IMR-90 (cell line): ENCODE measurements around the gene STRA8. TPM values are rescaled to one million over a fixed set of nuclear protein-coding genes. Genes with fewer than 3 reads are reported as not detected.

ENCODE experiments used
- ATAC-seq: fragments of 200-7000 bp; cut with Tn5 transposase; 2 replicates; pipeline ENCODE4 v1.9.1; 2020; ENCODE audit warnings: low read depth, mild to moderate bottlenecking, moderate library complexity
- BruUV-seq: library from RNA; stranded (reverse); fragments of 400-500 nt; replicated peaks from 2 replicates; lab custom pipeline; 2021; lab: Mats Ljungman, UMichigan
- CTCF ChIA-PET: fragments of 300-600 bp; formaldehyde crosslinking; extraction: SDS; loops from one replicate; lab custom pipeline; 2021; ENCODE audit warnings: antibody characterized with exemption; lab: Yijun Ruan, JAX
- POLR2A ChIA-PET: fragments of 300-600 bp; sonication (Branson Sonifier 250); formaldehyde crosslinking; loops from one replicate; lab custom pipeline; 2022; ENCODE audit warnings: antibody characterized with exemption; ENCODE audit not compliant: unreplicated experiment; lab: Charles Lee
- DNase-seq: peaks from one replicate; pipeline ENCODE4 v3.0.0; 2013
- H2AFZ ChIP-seq: replicated peaks from 2 replicates; pipeline ENCODE3; 2013; ENCODE audit warnings: low read length, mild to moderate bottlenecking; ENCODE audit not compliant: poor library complexity
- H2AK5ac ChIP-seq: 2 replicates; pipeline ENCODE4 v1.6.1; 2013; ENCODE audit warnings: low read depth, low read length, inconsistent platforms
- H2AK9ac ChIP-seq: replicated peaks from 2 replicates; pipeline ENCODE3; 2013; ENCODE audit warnings: mild to moderate bottlenecking, low read depth, low read length, moderate library complexity; ENCODE audit not compliant: poor library complexity
- H2BK120ac ChIP-seq: 2 replicates; pipeline ENCODE4 v1.6.1; 2013; ENCODE audit warnings: low read depth, low read length, inconsistent platforms
- H2BK15ac ChIP-seq: 3 replicates; pipeline ENCODE4 v1.6.1; 2013; ENCODE audit warnings: low read depth, low read length, inconsistent platforms
- H2BK20ac ChIP-seq: 2 replicates; pipeline ENCODE4 v1.6.1; 2013; ENCODE audit warnings: low read depth, mild to moderate bottlenecking, inconsistent platforms, low read length, moderate library complexity
- H2BK5ac ChIP-seq: 2 replicates; pipeline ENCODE4 v1.6.1; 2013; ENCODE audit warnings: mild to moderate bottlenecking, low read depth, low read length, inconsistent platforms; ENCODE audit not compliant: poor library complexity, severe bottlenecking
- H3K14ac ChIP-seq: replicated peaks from 2 replicates; pipeline ENCODE4 v1.6.1; 2013; ENCODE audit warnings: low read depth, low read length, inconsistent platforms
- H3K18ac ChIP-seq: 2 replicates; pipeline ENCODE4 v1.6.1; 2013; ENCODE audit warnings: low read depth, low read length, control low read depth
- H3K23ac ChIP-seq: 2 replicates; pipeline ENCODE4 v1.6.1; 2013; ENCODE audit warnings: low read depth, low read length, inconsistent platforms
- H3K27ac ChIP-seq: 2 replicates; pipeline ENCODE4 v1.5.1; 2013; ENCODE audit warnings: mild to moderate bottlenecking, control low read depth, low read length; ENCODE audit not compliant: insufficient read depth
- H3K27me3 ChIP-seq: 2 replicates; pipeline ENCODE4 v1.6.1; 2013; ENCODE audit warnings: low read length; ENCODE audit not compliant: control insufficient read depth, insufficient read depth
- H3K36me3 ChIP-seq: 2 replicates; pipeline ENCODE4 v1.6.1; 2013; ENCODE audit warnings: low read length, mixed read lengths; ENCODE audit not compliant: control insufficient read depth, insufficient read depth
- H3K4ac ChIP-seq: 2 replicates; pipeline ENCODE4 v1.6.1; 2013; ENCODE audit warnings: low read depth, low read length, inconsistent platforms
- H3K4me1 ChIP-seq: 2 replicates; pipeline ENCODE4 v1.6.1; 2013; ENCODE audit warnings: low read length, mixed read lengths; ENCODE audit not compliant: control insufficient read depth, insufficient read depth
- H3K4me2 ChIP-seq: 2 replicates; pipeline ENCODE4 v1.6.1; 2013; ENCODE audit warnings: low read depth, mild to moderate bottlenecking, control low read depth, low read length, moderate library complexity
- H3K4me3 ChIP-seq: 2 replicates; pipeline ENCODE4 v1.5.1; 2013; ENCODE audit warnings: low read depth, mild to moderate bottlenecking, control low read depth, low read length, moderate library complexity; ENCODE audit not compliant: insufficient read depth
- H3K56ac ChIP-seq: 2 replicates; pipeline ENCODE4 v1.6.1; 2013; ENCODE audit warnings: low read length, inconsistent platforms; ENCODE audit not compliant: insufficient read depth; ENCODE audit errors: extremely low read depth
- H3K79me1 ChIP-seq, 2 experiments: 2 replicates each; pipeline ENCODE4 v1.6.1; 2013; ENCODE audit warnings: low read length in 2 of 2, inconsistent platforms in 1 of 2, low read depth in 1 of 2
- H3K9ac ChIP-seq: 2 replicates; pipeline ENCODE4 v1.6.1; 2013; ENCODE audit warnings: low read depth, low read length, control low read depth
- H3K9me1 ChIP-seq: 2 replicates; pipeline ENCODE4 v1.6.1; 2013; ENCODE audit warnings: low read length, inconsistent platforms; ENCODE audit not compliant: insufficient read depth
- H3K9me3 ChIP-seq: 2 replicates; pipeline ENCODE4 v1.6.1; 2013; ENCODE audit warnings: low read length; ENCODE audit not compliant: control insufficient read depth, insufficient read depth
- H4K20me1 ChIP-seq: 2 replicates; pipeline ENCODE4 v1.6.1; 2013; ENCODE audit warnings: low read length, inconsistent platforms; ENCODE audit not compliant: insufficient read depth
- H4K5ac ChIP-seq: 2 replicates; pipeline ENCODE4 v1.6.1; 2013; ENCODE audit warnings: mild to moderate bottlenecking, low read depth, low read length, control low read depth
- H4K8ac ChIP-seq, 2 experiments: 2 replicates each; pipeline ENCODE4 v1.6.1; 2013; ENCODE audit warnings: low read depth in 2 of 2, low read length in 2 of 2, control low read depth in 1 of 2, inconsistent platforms in 1 of 2
- H4K91ac ChIP-seq: 2 replicates; pipeline ENCODE4 v1.6.1; 2013; ENCODE audit warnings: low read depth, low read length, inconsistent platforms; ENCODE audit not compliant: insufficient read depth
- ELK1 ChIP-seq: fragments of 150-350 bp; IDR thresholded peaks from 2 replicates; pipeline ENCODE4 v1.6.1; 2016; ENCODE audit warnings: low read depth, mild to moderate bottlenecking, low read length, moderate library complexity, borderline replicate concordance
- RCOR1 ChIP-seq: IDR thresholded peaks from 2 replicates; pipeline ENCODE4 v1.6.1; 2012; ENCODE audit warnings: mild to moderate bottlenecking, low read length, improper control_type of control experiment; ENCODE audit not compliant: insufficient replicate concordance
- WGBS, 2 experiments: methylation state at CpG; one replicate each; pipeline versions ENCODE4 v1.1.5 to v1.1.7; 2013; ENCODE audit warnings: missing lambda C conversion rate in 2 of 2; ENCODE audit not compliant: insufficient read length in 1 of 2; ENCODE audit errors: extremely low coverage in 2 of 2; 5-methylcytosine and 5-hydroxymethylcytosine counted together
- dilution Hi-C: fragments of 300-500 bp; cut with HindIII; formaldehyde crosslinking; loops from one replicate; pipeline ENCODE4 v1.14.3; 2018; ENCODE audit warnings: low sequenced_read_pairs; ENCODE audit not compliant: unreplicated experiment
- in situ Hi-C: fragments of 300-500 bp; cut with MboI; formaldehyde crosslinking; loops from 3 replicates; pipeline ENCODE4 v1.14.3; 2019; ENCODE audit warnings: low sequenced_read_pairs, inconsistent platforms, mixed read lengths
- intact Hi-C: fragments of 100-400 bp; cut with micrococcal nuclease; formaldehyde crosslinking; loops from 2 replicates; pipeline ENCODE4 v1.10.0; 2022
- polyA plus RNA-seq, 3 experiments: library from polyadenylated mRNA; depleted of rRNA; stranded (reverse); fragments of >200 nt; gene quantifications; 2 replicates each; pipeline ENCODE4 v1.2.3, GENCODE V29; 2012; ENCODE audit warnings: low replicate concordance in 1 of 3
- total RNA-seq: library from RNA; depleted of rRNA; stranded (reverse); fragments of >200 nt; gene quantifications from 2 replicates; pipeline ENCODE4 v1.2.3, GENCODE V29; 2012

Gene STRA8
- total and polyA plus RNA-seq, 2 of the 4 experiments (the other 2 are of a cell fraction) = not detected

GRCh38 chr7:135213831-135214230 is 19.8 kb upstream of the STRA8 start:
- intact Hi-C loops (loop anchor here (5.0 kb wide), 2 partner anchors 227 to 298 kb away; partner anchors contain the start of genes AGBL3 and CNOT4), dilution Hi-C loops (no loop called here), in situ Hi-C loops (no loop called here)
- Histone ChIP-seq H3K9ac (no peak overlapping the region), H3K14ac (no peak overlapping the region), H3K4ac (no peak overlapping the region), H4K91ac (no peak overlapping the region), H2AFZ (no peak overlapping the region), H4K8ac (no peak overlapping the region), H3K27me3 (peaks cover 9% of the 10 kb centered on the region), H3K4me2 (no peak overlapping the region), H2BK120ac (no peak overlapping the region), H4K5ac (no peak overlapping the region), H2BK20ac (no peak overlapping the region), H3K27ac (no peak overlapping the region), H2AK5ac (no peak overlapping the region), H3K4me3 (no peak overlapping the region), H2AK9ac (no peak overlapping the region), H3K23ac (no peak overlapping the region), H3K56ac (no peak overlapping the region), H3K9me3 (no peaks in the 10 kb centered on the region), H3K18ac (no peak overlapping the region), H2BK15ac (no peak overlapping the region), H4K20me1 (no peaks in the 10 kb centered on the region), H2BK5ac (no peak overlapping the region), H3K36me3 (no peaks in the 10 kb centered on the region), H3K4me1 (no peaks in the 10 kb centered on the region), H3K9me1 (peaks cover under 1% of the 10 kb centered on the region; the same call in 1 of the 2 replicates), H3K79me1 (peaks cover 4 to 18% of the 10 kb centered on the region in 2 experiments; a peak in 3 of 4 replicates)
- WGBS, 2 experiments = no CpG with 5 or more reads among the region's 2 CpGs
- TF ChIP-seq ELK1 (no peak), RCOR1 (no peak)
- ATAC-seq = no peak
- CTCF ChIA-PET = no interaction called here
- POLR2A ChIA-PET = no interaction called here
- BruUV-seq = no TSS peak
- no peak for DNase-seq
